PFSK-1 (cell line): ENCODE measurements around the gene RELT.

Experiments used
- FOXP2 ChIP-seq: optimal IDR thresholded peaks from 2 replicates; pipeline ENCODE3; 2011; ENCODE audit warnings: borderline replicate concordance, control low read depth, inconsistent platforms; ENCODE audit not compliant: insufficient read depth; ENCODE audit errors: extremely low read length, extremely low read depth
- POLR2AphosphoS5 ChIP-seq: IDR thresholded peaks from 2 replicates; pipeline ENCODE4 v1.6.1; 2012; ENCODE audit warnings: low read depth, mild to moderate bottlenecking, control low read depth, low read length, moderate library complexity
- REST ChIP-seq, 2 experiments: IDR thresholded peaks; 2 replicates each; pipeline versions ENCODE4 v1.6.1 to v1.8.0; 2011 to 2012; ENCODE audit warnings: low read depth in 2 of 2, low read length in 2 of 2, control low read depth in 1 of 2, inconsistent platforms in 1 of 2, mild to moderate bottlenecking in 1 of 2, moderate library complexity in 1 of 2; ENCODE audit not compliant: insufficient read depth in 1 of 2
- SIN3A ChIP-seq: IDR thresholded peaks from 2 replicates; pipeline ENCODE4 v1.6.1; 2012; ENCODE audit warnings: mild to moderate bottlenecking, low read length, moderate library complexity, borderline replicate concordance; ENCODE audit not compliant: insufficient read depth
- TAF1 ChIP-seq: IDR thresholded peaks from 2 replicates; pipeline ENCODE4 v1.6.1; 2012; ENCODE audit warnings: low read length, control low read depth, borderline replicate concordance; ENCODE audit not compliant: insufficient read depth

The RELT gene

GRCh38 chr11:73384872-73385689 lies 8.9 kb downstream of the RELT start:
- no peak for TF ChIP-seq TAF1
- TF ChIP-seq REST (IDR thresholded peaks at IDR 0.05; ENCODE audit: insufficient read depth in 1 of 2, low read depth in 2 of 2, low read length in 2 of 2) = no peak
- no peak for TF ChIP-seq FOXP2
- TF ChIP-seq POLR2AphosphoS5 = no peak
- TF ChIP-seq SIN3A = no peak

DNA sequence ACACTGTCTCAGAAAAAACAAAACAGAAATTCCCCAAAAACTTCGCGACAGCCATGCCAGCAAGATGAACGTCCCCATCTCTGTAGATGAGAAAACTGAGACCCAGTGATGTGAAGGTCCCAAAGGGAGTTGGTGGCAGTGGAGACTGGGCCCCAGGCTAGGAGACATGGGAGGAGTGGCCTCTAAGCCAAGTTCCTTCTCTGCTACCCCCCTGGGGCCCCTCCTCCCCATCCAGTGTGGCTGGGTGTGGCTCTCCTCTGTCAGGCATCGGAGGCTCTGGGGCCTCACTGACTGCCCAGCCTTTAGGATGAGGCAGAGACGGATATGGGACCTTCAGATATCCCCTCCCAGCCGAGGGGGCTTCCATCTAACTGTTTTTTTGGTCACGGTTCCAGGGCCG lies 9.8 kb downstream of the RELT start:
- TF ChIP-seq SIN3A (no peak), TAF1 (no peak), POLR2AphosphoS5 (no peak), FOXP2 (no peak), REST (IDR thresholded peaks at IDR 0.05; ENCODE audit: insufficient read depth in 1 of 2, low read depth in 2 of 2, low read length in 2 of 2) (no peak)

- TF ChIP-seq SIN3A (no peak), FOXP2 (no peak), REST (IDR thresholded peaks at IDR 0.05; ENCODE audit: insufficient read depth in 1 of 2, low read depth in 2 of 2, low read length in 2 of 2) (no peak), TAF1 (no peak), POLR2AphosphoS5 (no peak)
These were observed 10.3 kb downstream of the RELT start for GRCh38 chr11:73386546-73386945.

- no peak for TF ChIP-seq TAF1
- TF ChIP-seq REST (IDR thresholded peaks at IDR 0.05; ENCODE audit: insufficient read depth in 1 of 2, low read depth in 2 of 2, low read length in 2 of 2) = no peak
- TF ChIP-seq FOXP2 = no peak
- no peak for TF ChIP-seq SIN3A
- TF ChIP-seq POLR2AphosphoS5 = no peak
These were observed 11.5 kb downstream of the RELT start for GRCh38 chr11:73387594-73388264.
